Activated T-cell treated with anti-CD3 and anti-CD28 coated beads, Interleukin-2, amount 50 U/mL, for 4 hours (primary cell): Measurements from ENCODE around the gene CRCP. TPM values are rescaled to one million over a fixed set of nuclear protein-coding genes. Genes with fewer than 3 reads are reported as not detected.
"Not testable (repeated sequence)": the region's sequence is repeated elsewhere in the genome, so short reads cannot be mapped to it uniquely, and the experiment has no call there.

Source experiments
- ATAC-seq, 2 donors: fragments of 200-7000 bp; cut with Tn5 transposase; one replicate each; pipeline ENCODE4 v1.10.0; 2021
- DNase-seq: peaks from one replicate; pipeline ENCODE4 v3.0.0-alpha.2; 2020
- H3K27me3 Mint-ChIP-seq: one replicate; pipeline ENCODE4 v1.8.0; 2021; ENCODE audit warnings: low read depth, mixed read lengths
- H3K36me3 Mint-ChIP-seq: one replicate; pipeline ENCODE4 v1.8.0; 2022; ENCODE audit warnings: mixed read lengths; ENCODE audit not compliant: insufficient read depth
- H3K4me1 Mint-ChIP-seq: one replicate; pipeline ENCODE4 v1.8.0; 2021; ENCODE audit warnings: low read depth, mixed read lengths
- H3K4me3 Mint-ChIP-seq: one replicate; pipeline ENCODE4 v1.8.0; 2021; ENCODE audit warnings: mild to moderate bottlenecking, moderate library complexity, mixed read lengths
- H3K9me3 Mint-ChIP-seq: one replicate; pipeline ENCODE4 v1.8.0; 2021; ENCODE audit warnings: mixed read lengths
- total RNA-seq, 3 donors: library from RNA; stranded (reverse); gene quantifications; one replicate each; pipeline ENCODE4 v1.2.1, GENCODE V29; 2021

CRCP gene
- 10 to 100 TPM; 41.9 to 48.0 (median 47.6) TPM for total RNA-seq

DNA sequence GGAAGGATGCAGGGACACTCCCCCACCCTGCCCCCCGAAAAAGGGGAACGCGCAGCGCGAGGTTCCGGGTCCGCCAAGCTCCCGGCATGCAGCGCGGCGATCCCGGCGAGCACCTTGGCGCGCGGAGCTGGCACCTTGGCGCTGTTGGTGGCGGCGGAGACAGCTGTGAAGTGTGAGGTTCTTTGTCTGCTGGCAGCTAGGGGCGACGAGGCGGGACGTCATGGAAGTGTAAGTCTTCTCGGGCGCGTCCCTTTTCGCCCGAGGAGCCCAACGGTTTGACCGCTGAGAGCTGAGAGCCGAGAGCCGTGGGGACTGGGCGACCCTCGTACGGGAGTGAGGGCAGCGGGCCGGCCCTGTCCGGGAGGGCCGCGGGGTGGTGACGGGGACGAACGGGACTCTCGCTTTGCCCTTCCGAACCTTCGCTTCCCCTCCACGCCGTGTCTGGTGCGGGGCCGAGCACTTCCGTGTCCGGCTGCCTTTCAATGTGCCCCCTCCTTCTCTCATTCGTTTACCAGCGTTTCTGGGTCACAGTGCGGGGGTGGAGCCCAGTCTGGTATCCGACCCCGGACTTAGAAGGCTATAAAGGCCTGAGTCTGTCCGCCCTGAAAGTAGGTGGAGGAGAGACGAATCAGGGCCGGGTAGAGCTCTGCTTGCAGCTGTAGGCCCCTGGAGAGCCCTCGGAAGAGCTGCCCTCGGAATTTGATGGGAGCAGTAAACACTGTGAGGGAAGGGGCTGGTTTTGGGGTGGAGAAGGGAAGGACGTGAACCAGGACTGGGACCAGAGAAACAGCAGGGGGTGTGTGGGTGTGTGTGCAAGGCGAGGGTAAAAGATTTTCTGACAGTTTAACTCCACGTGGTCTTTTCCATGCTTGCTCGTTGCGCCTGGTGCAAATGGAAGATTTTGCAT, at the start of gene CRCP:
Gene CRCP, plus strand, starts transcription at position 105 of the 907 bp plus-strand sequence. Its CDS starts 116 bp downstream, at position 221.
- peak; percentile 94 to 95 for ATAC-seq
- peaks cover 19% of the 10 kb centered on the region for H3K36me3 Mint-ChIP-seq
- DNase-seq: peak; percentile 78
- H3K27me3 Mint-ChIP-seq: no peaks in the 10 kb centered on the region
- peak within 1 kb of the TSS; percentile 99 for H3K4me3 Mint-ChIP-seq
- no peaks in the 10 kb centered on the region for H3K9me3 Mint-ChIP-seq
- peaks cover 49% of the 10 kb centered on the region for H3K4me1 Mint-ChIP-seq

GRCh38 chr7:66069732-66070131, 44.9 kb upstream of the CRCP start:
- no peak overlapping the region for H3K4me3 Mint-ChIP-seq
- H3K27me3 Mint-ChIP-seq: no peaks in the 10 kb centered on the region
- no peaks in the 10 kb centered on the region for H3K4me1 Mint-ChIP-seq
- no peaks in the 10 kb centered on the region for H3K9me3 Mint-ChIP-seq
- no peak for ATAC-seq
- no peak for DNase-seq
- H3K36me3 Mint-ChIP-seq: no peaks in the 10 kb centered on the region

GRCh38 chr7:66070222-66070621, 44.4 kb upstream of the CRCP start:
- Mint-ChIP-seq H3K4me3 (no peak overlapping the region), H3K27me3 (no peaks in the 10 kb centered on the region), H3K4me1 (no peaks in the 10 kb centered on the region), H3K9me3 (no peaks in the 10 kb centered on the region), H3K36me3 (no peaks in the 10 kb centered on the region)
- DNase-seq (no peak), ATAC-seq (no peak)

DNA sequence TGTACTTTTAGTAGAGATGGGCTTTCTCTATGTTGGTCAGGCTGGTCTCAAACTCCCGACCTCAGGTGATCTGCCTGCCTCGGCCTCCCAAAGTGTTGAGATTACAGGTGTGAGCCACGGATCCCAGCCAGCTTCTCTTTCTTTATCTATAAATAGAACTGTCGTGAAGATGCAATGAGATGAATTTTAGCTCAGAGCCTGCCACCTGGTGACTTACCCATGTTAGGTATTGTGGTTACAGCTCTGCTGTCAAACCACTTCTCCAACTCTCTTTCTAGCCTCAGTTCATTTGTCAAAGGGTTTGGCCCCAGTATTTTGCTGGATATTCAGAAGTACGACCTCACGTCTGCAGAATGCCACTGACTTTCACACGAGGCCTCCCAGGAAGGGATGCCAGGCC, 42.4 kb upstream of the CRCP start:
- peaks cover 11% of the 10 kb centered on the region for H3K4me1 Mint-ChIP-seq
- H3K36me3 Mint-ChIP-seq, ATAC-seq, H3K9me3 Mint-ChIP-seq, H3K27me3 Mint-ChIP-seq, H3K4me3 Mint-ChIP-seq, DNase-seq: not testable (repeated sequence)

GRCh38 chr7:66075590-66076461, 38.8 kb upstream of the CRCP start, which contains the start of gene ASL:
Gene ASL, plus strand, starts transcription at chr7:66075819. Its CDS starts 263 bp downstream, at chr7:66076082.
- Mint-ChIP-seq H3K4me1 (peaks cover 14% of the 10 kb centered on the region), H3K9me3 (no peaks in the 10 kb centered on the region), H3K27me3 (no peaks in the 10 kb centered on the region), H3K36me3 (no peaks in the 10 kb centered on the region), H3K4me3 (peak within 1 kb of the TSS; percentile 76)
- peak; percentile 99 for ATAC-seq
- DNase-seq: peak; percentile 79

GRCh38 chr7:66076462-66077329, 38.0 kb upstream of the CRCP start:
- H3K4me1 Mint-ChIP-seq: peaks cover 14% of the 10 kb centered on the region
- no peak for DNase-seq
- H3K36me3 Mint-ChIP-seq: no peaks in the 10 kb centered on the region
- no peaks in the 10 kb centered on the region for H3K9me3 Mint-ChIP-seq
- H3K27me3 Mint-ChIP-seq: no peaks in the 10 kb centered on the region
- peak overlapping the region; percentile 76 for H3K4me3 Mint-ChIP-seq
- no peak for ATAC-seq

DNA sequence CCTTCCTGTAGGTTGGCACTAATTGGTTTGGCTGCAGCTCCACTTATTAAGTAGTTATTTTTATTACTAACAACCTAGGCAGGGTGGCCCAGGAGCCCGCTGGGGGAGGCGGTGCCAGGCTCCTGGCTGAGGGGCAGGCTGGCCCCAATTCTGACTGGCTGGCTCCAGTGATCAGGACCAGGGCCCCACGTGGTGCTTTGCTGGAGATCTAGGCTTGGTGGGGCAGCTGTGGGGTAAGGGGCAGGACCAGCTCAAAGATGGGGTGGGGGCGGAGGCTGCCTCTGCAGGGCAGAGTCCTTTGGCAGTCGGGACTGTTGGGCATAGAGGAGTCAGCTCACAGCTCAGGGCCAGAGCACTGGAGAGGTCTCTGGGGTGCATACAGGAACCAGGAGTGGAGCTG, 36.6 kb upstream of the CRCP start:
- H3K27me3 Mint-ChIP-seq: no peaks in the 10 kb centered on the region

DNA sequence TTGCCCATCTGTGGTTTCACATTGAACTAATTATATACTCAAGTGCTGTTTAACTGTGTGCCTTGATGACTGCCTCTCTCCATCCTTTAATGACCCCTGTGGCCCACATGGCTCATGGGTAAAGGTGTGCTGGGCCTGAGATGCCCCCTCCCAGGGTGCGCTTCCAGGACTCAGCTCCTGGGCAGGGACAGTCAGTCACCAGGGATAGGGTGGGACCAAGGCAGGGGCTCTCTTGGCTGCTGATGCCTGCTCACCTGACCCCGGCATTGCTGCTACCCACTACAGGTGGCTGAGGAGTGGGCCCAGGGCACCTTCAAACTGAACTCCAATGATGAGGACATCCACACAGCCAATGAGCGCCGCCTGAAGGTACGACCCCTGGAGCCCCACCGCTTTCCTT, 32.6 kb upstream of the CRCP start:
- ATAC-seq (no peak), DNase-seq (no peak)
- Mint-ChIP-seq H3K27me3 (no peaks in the 10 kb centered on the region), H3K36me3 (no peaks in the 10 kb centered on the region), H3K9me3 (no peaks in the 10 kb centered on the region), H3K4me1 (peaks cover 4% of the 10 kb centered on the region), H3K4me3 (no peak overlapping the region)

More for the DNA sequence above, 36.6 kb upstream of the CRCP start:
- Mint-ChIP-seq H3K9me3 (no peaks in the 10 kb centered on the region), H3K4me1 (peaks cover 14% of the 10 kb centered on the region), H3K36me3 (no peaks in the 10 kb centered on the region), H3K4me3 (no peak overlapping the region)
- no peak for ATAC-seq
- no peak for DNase-seq

DNA sequence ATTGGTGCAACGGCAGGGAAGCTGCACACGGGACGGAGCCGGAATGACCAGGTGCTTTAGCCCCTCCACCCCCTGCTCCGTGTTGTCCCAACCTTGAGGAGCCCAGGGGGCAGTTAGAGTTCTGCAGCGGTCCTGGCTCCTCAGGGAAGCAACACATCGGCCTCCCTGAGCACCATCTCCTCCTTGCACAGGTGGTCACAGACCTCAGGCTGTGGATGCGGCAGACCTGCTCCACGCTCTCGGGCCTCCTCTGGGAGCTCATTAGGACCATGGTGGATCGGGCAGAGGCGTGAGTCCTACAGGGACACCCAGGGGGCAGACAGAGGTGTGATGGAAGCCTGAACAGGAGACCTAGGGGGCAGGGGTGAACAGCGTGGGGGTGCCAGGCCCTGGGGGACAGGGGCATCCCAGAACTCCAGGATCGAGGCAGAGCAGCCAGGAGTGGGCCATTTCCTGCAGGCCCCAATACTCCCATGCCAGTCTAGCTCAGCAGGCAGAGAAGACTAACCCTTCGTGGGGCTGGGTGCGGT, 31.7 kb upstream of the CRCP start:
- ATAC-seq: no peak
- H3K4me1 Mint-ChIP-seq: no peaks in the 10 kb centered on the region
- no peaks in the 10 kb centered on the region for H3K36me3 Mint-ChIP-seq
- H3K4me3 Mint-ChIP-seq: no peak overlapping the region
- no peaks in the 10 kb centered on the region for H3K9me3 Mint-ChIP-seq
- DNase-seq: no peak
- H3K27me3 Mint-ChIP-seq: no peaks in the 10 kb centered on the region

DNA sequence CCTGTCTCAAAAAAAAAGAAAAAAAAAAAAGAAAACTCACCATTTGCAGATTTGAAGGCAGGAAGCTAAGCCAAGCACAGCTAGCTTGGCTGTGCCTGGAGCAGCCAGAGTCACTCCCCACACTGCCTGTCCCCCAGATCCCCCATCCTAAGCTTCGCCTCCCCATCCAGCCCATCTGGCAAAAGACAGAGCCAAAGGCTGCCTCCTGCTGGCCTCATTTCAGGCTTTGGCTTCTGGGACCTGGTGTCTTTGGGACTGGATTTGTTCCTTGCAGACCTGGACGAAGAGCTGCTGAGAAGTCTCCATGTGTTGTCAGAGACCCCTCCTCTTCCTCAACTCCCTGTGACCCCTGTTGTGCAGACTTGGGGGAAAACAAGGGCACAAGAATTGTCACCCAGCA, 31.0 kb upstream of the CRCP start:
- Mint-ChIP-seq H3K9me3 (no peaks in the 10 kb centered on the region), H3K27me3 (no peaks in the 10 kb centered on the region), H3K4me1 (no peaks in the 10 kb centered on the region), H3K4me3 (no peak overlapping the region), H3K36me3 (no peaks in the 10 kb centered on the region)
- DNase-seq (no peak), ATAC-seq (no peak)

DNA sequence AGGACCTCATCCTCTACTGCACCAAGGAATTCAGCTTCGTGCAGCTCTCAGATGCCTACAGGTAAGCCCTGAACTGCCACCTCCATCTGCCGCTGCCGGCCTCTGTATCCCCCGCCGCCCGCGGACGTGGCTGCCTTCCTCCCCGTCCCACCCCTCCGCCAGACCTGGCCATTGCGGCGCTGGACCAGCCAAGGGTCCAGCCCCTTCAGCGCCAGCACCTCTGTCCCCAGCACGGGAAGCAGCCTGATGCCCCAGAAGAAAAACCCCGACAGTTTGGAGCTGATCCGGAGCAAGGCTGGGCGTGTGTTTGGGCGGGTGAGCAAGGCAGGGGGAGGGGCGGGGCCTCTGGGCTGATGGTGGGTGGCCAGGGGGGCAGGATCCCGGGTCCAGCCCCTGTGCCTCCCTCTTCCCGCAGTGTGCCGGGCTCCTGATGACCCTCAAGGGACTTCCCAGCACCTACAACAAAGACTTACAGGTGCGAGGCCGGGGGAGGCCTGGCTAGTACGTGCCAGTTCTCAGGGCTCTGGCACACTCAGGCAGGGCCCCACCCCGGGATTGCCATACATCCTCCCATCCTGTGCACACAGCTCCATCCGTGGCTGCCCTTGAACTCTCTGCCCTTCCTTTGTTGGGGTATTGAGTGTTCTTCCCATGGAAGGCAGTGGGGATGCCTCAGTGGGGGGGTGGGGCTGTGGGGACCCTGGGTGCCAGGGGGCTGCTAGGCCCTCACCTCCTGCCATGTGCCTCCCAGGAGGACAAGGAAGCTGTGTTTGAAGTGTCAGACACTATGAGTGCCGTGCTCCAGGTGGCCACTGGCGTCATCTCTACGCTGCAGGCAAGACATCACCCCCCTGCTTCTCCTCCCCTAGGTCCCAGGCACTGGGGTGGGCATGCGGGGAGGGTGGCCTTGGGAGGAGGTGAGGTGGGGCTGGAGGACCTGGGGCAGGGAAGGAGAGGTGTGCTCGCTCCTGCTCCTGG, 25.5 kb upstream of the CRCP start:
- Mint-ChIP-seq H3K4me3 (no peak overlapping the region), H3K36me3 (no peaks in the 10 kb centered on the region), H3K27me3 (no peaks in the 10 kb centered on the region), H3K9me3 (no peaks in the 10 kb centered on the region), H3K4me1 (no peaks in the 10 kb centered on the region)
- ATAC-seq: no peak
- DNase-seq: no peak

DNA sequence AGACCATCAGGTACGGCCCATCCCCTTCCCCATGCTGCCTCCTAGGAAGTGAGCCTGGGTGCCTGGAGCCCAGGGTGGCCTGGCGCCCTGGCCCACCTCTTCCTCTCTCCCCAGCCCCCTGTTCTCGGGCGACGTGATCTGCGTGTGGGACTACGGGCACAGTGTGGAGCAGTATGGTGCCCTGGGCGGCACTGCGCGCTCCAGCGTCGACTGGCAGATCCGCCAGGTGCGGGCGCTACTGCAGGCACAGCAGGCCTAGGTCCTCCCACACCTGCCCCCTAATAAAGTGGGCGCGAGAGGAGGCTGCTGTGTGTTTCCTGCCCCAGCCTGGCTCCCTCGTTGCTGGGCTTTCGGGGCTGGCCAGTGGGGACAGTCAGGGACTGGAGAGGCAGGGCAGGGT, 22.0 kb upstream of the CRCP start:
- ATAC-seq (no peak), DNase-seq (no peak)
- H3K4me3 Mint-ChIP-seq: no peak overlapping the region
- no peaks in the 10 kb centered on the region for H3K9me3 Mint-ChIP-seq
- no peaks in the 10 kb centered on the region for H3K27me3 Mint-ChIP-seq
- no peaks in the 10 kb centered on the region for H3K4me1 Mint-ChIP-seq
- H3K36me3 Mint-ChIP-seq: no peaks in the 10 kb centered on the region

DNA sequence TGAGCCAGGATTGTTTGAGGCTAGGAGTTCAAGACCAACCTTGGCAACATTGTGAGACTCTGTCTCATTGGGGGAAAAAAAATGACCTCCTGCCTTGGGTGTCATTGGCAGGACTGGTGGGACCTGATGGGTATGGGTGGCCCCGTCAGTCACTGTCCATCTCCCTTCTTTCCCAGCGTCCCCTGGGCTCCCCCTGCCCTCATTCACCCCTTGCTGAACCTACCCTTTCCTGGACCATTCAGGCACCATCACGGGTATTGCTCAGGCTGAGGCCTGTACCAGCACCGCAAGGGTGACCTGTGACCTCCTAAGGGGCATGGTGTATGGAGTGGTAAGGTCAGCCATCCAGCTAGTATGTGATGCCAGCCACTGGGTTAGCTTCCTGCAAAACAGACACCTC, 19.6 kb upstream of the CRCP start:
- ATAC-seq (no peak), DNase-seq (no peak)
- Mint-ChIP-seq H3K9me3 (no peaks in the 10 kb centered on the region), H3K4me3 (no peak overlapping the region), H3K36me3 (no peaks in the 10 kb centered on the region), H3K27me3 (no peaks in the 10 kb centered on the region), H3K4me1 (peaks cover 5% of the 10 kb centered on the region)
